Measurements from ENCODE around the gene GLI3.
"Not testable (repeated sequence)": the region's sequence is repeated elsewhere in the genome, so short reads cannot be mapped to it uniquely, and the experiment has no call there.

The GLI3 gene

GRCh38 chr7:42210333-42210732 is 26.7 kb downstream of the GLI3 start:
- no peak for DNase-seq

GRCh38 chr7:42209085-42209484 is 27.9 kb downstream of the GLI3 start:
- DNase-seq: not testable (repeated sequence)

GRCh38 chr7:42208572-42208971 is 28.4 kb downstream of the GLI3 start:
- DNase-seq: no peak

- no peak for DNase-seq
Observed at GRCh38 chr7:42207420-42207819, 29.6 kb downstream of the GLI3 start.

GRCh38 chr7:42203336-42203735 is 33.7 kb downstream of the GLI3 start:
- DNase-seq: no peak

- no peak for DNase-seq
Observed at GRCh38 chr7:42202601-42203000, 34.4 kb downstream of the GLI3 start.

- DNase-seq: no peak
Observed at GRCh38 chr7:42198974-42199668, 37.9 kb downstream of the GLI3 start.

- DNase-seq: no peak
Observed at GRCh38 chr7:42198296-42198695, 38.7 kb downstream of the GLI3 start.

GRCh38 chr7:42197451-42197850 is 39.6 kb downstream of the GLI3 start:
- no peak for DNase-seq

GRCh38 chr7:42194238-42194637 is 42.8 kb downstream of the GLI3 start:
- DNase-seq: no peak

- no peak for DNase-seq
Observed at GRCh38 chr7:42193471-42194129, 43.4 kb downstream of the GLI3 start.

- no peak for DNase-seq
Observed at GRCh38 chr7:42192851-42193461, 44.1 kb downstream of the GLI3 start.

- DNase-seq: no peak
Observed at GRCh38 chr7:42192066-42192465, 44.9 kb downstream of the GLI3 start.

- DNase-seq: no peak
Observed at GRCh38 chr7:42189535-42189934, 47.5 kb downstream of the GLI3 start.

- DNase-seq: no peak
Observed at GRCh38 chr7:42186151-42186550, 50.9 kb downstream of the GLI3 start.

GRCh38 chr7:42185726-42186125 is 51.3 kb downstream of the GLI3 start:
- no peak for DNase-seq

- DNase-seq: no peak
Observed at GRCh38 chr7:42183547-42183946, 53.5 kb downstream of the GLI3 start.

GRCh38 chr7:42181566-42181965 is 55.4 kb downstream of the GLI3 start:
- no peak for DNase-seq

- no peak for DNase-seq
Observed at GRCh38 chr7:42180806-42181205, 56.2 kb downstream of the GLI3 start.

- no peak for DNase-seq
Observed at GRCh38 chr7:42176724-42177101, 60.3 kb downstream of the GLI3 start.

- DNase-seq: no peak
Observed at GRCh38 chr7:42175834-42176723, 60.9 kb downstream of the GLI3 start.

- DNase-seq: no peak
Observed at GRCh38 chr7:42174391-42174912, 62.6 kb downstream of the GLI3 start.

GRCh38 chr7:42170724-42171123 is 66.3 kb downstream of the GLI3 start:
- no peak for DNase-seq

Data from stimulated activated CD4-positive, alpha-beta T cell treated with anti-CD3 and anti-CD28 coated beads, Interleukin-12 subunit alpha, Interleukin-12 subunit beta, amount 100 ng/mL, for 4 hours (primary cell).